DND-41 (cell line): ENCODE results near the gene PELI2.

Source experiments
- ATAC-seq: fragments of 200-7000 bp; cut with Tn5 transposase; 3 replicates; pipeline ENCODE4 v1.9.1; 2021; ENCODE audit warnings: low read depth; ENCODE audit not compliant: insufficient read depth
- DNase-seq: peaks from one replicate; pipeline ENCODE4 v3.0.0-alpha.2; 2020
- H2AFZ ChIP-seq: 2 replicates; pipeline ENCODE4 v1.6.0; 2012; ENCODE audit warnings: low read depth, low read length
- H3K27ac ChIP-seq: 2 replicates; pipeline ENCODE4 v1.5.1; 2012; ENCODE audit warnings: low read length, inconsistent platforms
- H3K27me3 ChIP-seq: fragments of 200-600 bp; sonication (generic); 2 replicates; pipeline ENCODE4 v1.6.0; 2012; ENCODE audit warnings: low read length, mild to moderate bottlenecking, inconsistent platforms; ENCODE audit not compliant: insufficient read depth, poor library complexity
- H3K36me3 ChIP-seq: 2 replicates; pipeline ENCODE4 v1.5.1; 2012; ENCODE audit warnings: low read length, inconsistent platforms; ENCODE audit not compliant: insufficient read depth
- H3K4me1 ChIP-seq: 2 replicates; pipeline ENCODE4 v1.5.1; 2012; ENCODE audit warnings: mild to moderate bottlenecking, low read length; ENCODE audit not compliant: insufficient read depth
- H3K4me2 ChIP-seq: 2 replicates; pipeline ENCODE4 v1.6.0; 2012; ENCODE audit warnings: mild to moderate bottlenecking, moderate library complexity, low read length, inconsistent platforms; ENCODE audit not compliant: insufficient read depth
- H3K4me3 ChIP-seq, 2 experiments: fragments of 200-600 bp in 1 of 2; shearing (Covaris generic) in 1 of 2; 2 replicates each; pipeline ENCODE4 v1.5.1; 2012 to 2016; ENCODE audit warnings: inconsistent platforms in 2 of 2, low read length in 2 of 2, mild to moderate bottlenecking in 2 of 2, low read depth in 1 of 2, moderate library complexity in 1 of 2
- H3K79me2 ChIP-seq: 2 replicates; pipeline ENCODE4 v1.6.0; 2012; ENCODE audit warnings: low read length, inconsistent platforms; ENCODE audit not compliant: insufficient read depth
- H3K9ac ChIP-seq: 2 replicates; pipeline ENCODE4 v1.6.0; 2012; ENCODE audit warnings: low read depth, mild to moderate bottlenecking, inconsistent platforms, low read length, moderate library complexity
- H3K9me3 ChIP-seq: 2 replicates; pipeline ENCODE4 v1.5.1; 2012; ENCODE audit warnings: low read length, moderate library complexity, mild to moderate bottlenecking, inconsistent platforms; ENCODE audit not compliant: insufficient read depth, severe bottlenecking
- H4K20me1 ChIP-seq: 2 replicates; pipeline ENCODE4 v1.6.0; 2012; ENCODE audit warnings: low read length; ENCODE audit not compliant: insufficient read depth
- CTCF ChIP-seq: IDR thresholded peaks from 2 replicates; pipeline ENCODE4 v1.5.1; 2012; ENCODE audit warnings: borderline replicate concordance, low read length, moderate library complexity, mild to moderate bottlenecking; ENCODE audit not compliant: poor library complexity, severe bottlenecking; ENCODE audit errors: extremely low read depth
- EZH2 ChIP-seq: IDR thresholded peaks from 3 replicates; pipeline ENCODE4 v1.6.1; 2012; ENCODE audit warnings: borderline replicate concordance, low read depth, mild to moderate bottlenecking, moderate library complexity, low read length, inconsistent platforms; ENCODE audit not compliant: severe bottlenecking

PELI2 gene

GRCh38 chr14:56244138-56244789, 126.1 kb downstream of the PELI2 start:
- peaks cover 34% of the 10 kb centered on the region for H3K36me3 ChIP-seq
- TF ChIP-seq CTCF = no peak
- no peak for TF ChIP-seq EZH2
- H3K27ac ChIP-seq = peak overlapping the region; percentile 5; the same call in 1 of the 2 replicates
- H3K4me3 ChIP-seq = no peak overlapping the region
- no peak for ATAC-seq
- H3K4me2 ChIP-seq = no peak overlapping the region
- no peaks in the 10 kb centered on the region for H3K9me3 ChIP-seq
- peaks cover 28% of the 10 kb centered on the region; the same call in 1 of the 2 replicates for H4K20me1 ChIP-seq
- H3K27me3 ChIP-seq = no peaks in the 10 kb centered on the region
- peaks cover 99% of the 10 kb centered on the region for H3K79me2 ChIP-seq
- DNase-seq = no peak
- H3K4me1 ChIP-seq = no peaks in the 10 kb centered on the region
- no peak overlapping the region for H2AFZ ChIP-seq
- H3K9ac ChIP-seq = no peak overlapping the region

- no peaks in the 10 kb centered on the region for H3K4me1 ChIP-seq
- ATAC-seq (no peak), DNase-seq (no peak)
- H3K79me2 ChIP-seq = peaks cover 81% of the 10 kb centered on the region
- H3K9me3 ChIP-seq = no peaks in the 10 kb centered on the region
- H4K20me1 ChIP-seq = peaks cover 18% of the 10 kb centered on the region; the same call in 1 of the 2 replicates
- no peak overlapping the region for H3K9ac ChIP-seq
- TF ChIP-seq EZH2 (no peak), CTCF (peak; percentile 44)
- H3K4me3 ChIP-seq = no peak overlapping the region
- no peak overlapping the region for H3K4me2 ChIP-seq
- H3K27ac ChIP-seq = no peak overlapping the region
- H3K27me3 ChIP-seq = no peaks in the 10 kb centered on the region
- no peak overlapping the region for H2AFZ ChIP-seq
- peaks cover 40% of the 10 kb centered on the region for H3K36me3 ChIP-seq
Observed at GRCh38 chr14:56247495-56248200, 129.4 kb downstream of the PELI2 start.

- H3K27me3 ChIP-seq = no peaks in the 10 kb centered on the region
- ATAC-seq (no peak), DNase-seq (no peak)
- H3K4me3 ChIP-seq = no peak overlapping the region
- H3K4me1 ChIP-seq = no peaks in the 10 kb centered on the region
- TF ChIP-seq CTCF (no peak), EZH2 (no peak)
- no peak overlapping the region for H3K4me2 ChIP-seq
- H3K9ac ChIP-seq = no peak overlapping the region
- H3K27ac ChIP-seq = no peak overlapping the region; the same call in 1 of the 2 replicates
- peaks cover 12% of the 10 kb centered on the region; the same call in 1 of the 2 replicates for H4K20me1 ChIP-seq
- no peaks in the 10 kb centered on the region for H3K9me3 ChIP-seq
- peaks cover 73% of the 10 kb centered on the region for H3K79me2 ChIP-seq
- peaks cover 36% of the 10 kb centered on the region for H3K36me3 ChIP-seq
- no peak overlapping the region for H2AFZ ChIP-seq
Observed at GRCh38 chr14:56248442-56248841, 130.2 kb downstream of the PELI2 start.
